22Rv1 (cell line): ENCODE measurements around the gene VPREB3.

ENCODE experiments used
- ZFX ChIP-seq: fragments of 450-650 bp; IDR thresholded peaks from 2 replicates; pipeline ENCODE4 v1.6.1; 2017; ENCODE audit warnings: antibody characterized with exemption, borderline replicate concordance
- TF ChIP-seq, protein P1 (sequence below): fragments of 450-650 bp; IDR thresholded peaks from 2 replicates; pipeline ENCODE4 v1.5.1; 2017; ENCODE audit warnings: mild to moderate bottlenecking

DNA sequence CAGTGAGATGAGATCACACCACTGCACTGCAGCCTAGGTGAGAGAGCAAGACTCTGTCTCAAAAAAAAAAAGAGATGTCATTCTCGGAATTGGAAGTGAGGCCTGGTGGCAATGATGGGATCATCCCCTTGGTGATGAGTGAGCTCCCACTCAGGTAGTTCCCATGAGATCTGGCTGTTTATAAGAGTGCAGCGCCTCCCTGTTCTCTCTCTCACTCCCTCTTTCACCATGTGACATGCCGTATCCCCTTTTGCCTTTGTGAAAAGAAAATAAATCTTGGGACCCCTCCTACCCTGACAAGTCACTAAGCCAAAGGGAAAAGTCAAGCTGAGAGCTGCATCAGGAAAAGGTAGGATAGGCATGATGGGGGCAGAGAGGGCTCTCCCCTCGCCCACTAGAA is 32.1 kb downstream of the VPREB3 start:
- TF ChIP-seq, protein P1, sequence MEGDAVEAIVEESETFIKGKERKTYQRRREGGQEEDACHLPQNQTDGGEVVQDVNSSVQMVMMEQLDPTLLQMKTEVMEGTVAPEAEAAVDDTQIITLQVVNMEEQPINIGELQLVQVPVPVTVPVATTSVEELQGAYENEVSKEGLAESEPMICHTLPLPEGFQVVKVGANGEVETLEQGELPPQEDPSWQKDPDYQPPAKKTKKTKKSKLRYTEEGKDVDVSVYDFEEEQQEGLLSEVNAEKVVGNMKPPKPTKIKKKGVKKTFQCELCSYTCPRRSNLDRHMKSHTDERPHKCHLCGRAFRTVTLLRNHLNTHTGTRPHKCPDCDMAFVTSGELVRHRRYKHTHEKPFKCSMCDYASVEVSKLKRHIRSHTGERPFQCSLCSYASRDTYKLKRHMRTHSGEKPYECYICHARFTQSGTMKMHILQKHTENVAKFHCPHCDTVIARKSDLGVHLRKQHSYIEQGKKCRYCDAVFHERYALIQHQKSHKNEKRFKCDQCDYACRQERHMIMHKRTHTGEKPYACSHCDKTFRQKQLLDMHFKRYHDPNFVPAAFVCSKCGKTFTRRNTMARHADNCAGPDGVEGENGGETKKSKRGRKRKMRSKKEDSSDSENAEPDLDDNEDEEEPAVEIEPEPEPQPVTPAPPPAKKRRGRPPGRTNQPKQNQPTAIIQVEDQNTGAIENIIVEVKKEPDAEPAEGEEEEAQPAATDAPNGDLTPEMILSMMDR, result no peak
- no peak for TF ChIP-seq ZFX
